RPMI8226 (cell line): Measurements from ENCODE around the gene CEMIP.
A peak's percentile ranks its signal among the peaks of the same experiment; 100 is the strongest.

ENCODE experiments used
- DNase-seq: peaks from one replicate; pipeline ENCODE4 v3.0.0-alpha.2; 2015

CEMIP gene

GRCh38 chr15:80830677-80831076 is 51.5 kb downstream of the CEMIP start:
- no peak for DNase-seq

GRCh38 chr15:80831192-80831591 is 52.0 kb downstream of the CEMIP start:
- DNase-seq, result no peak

DNA sequence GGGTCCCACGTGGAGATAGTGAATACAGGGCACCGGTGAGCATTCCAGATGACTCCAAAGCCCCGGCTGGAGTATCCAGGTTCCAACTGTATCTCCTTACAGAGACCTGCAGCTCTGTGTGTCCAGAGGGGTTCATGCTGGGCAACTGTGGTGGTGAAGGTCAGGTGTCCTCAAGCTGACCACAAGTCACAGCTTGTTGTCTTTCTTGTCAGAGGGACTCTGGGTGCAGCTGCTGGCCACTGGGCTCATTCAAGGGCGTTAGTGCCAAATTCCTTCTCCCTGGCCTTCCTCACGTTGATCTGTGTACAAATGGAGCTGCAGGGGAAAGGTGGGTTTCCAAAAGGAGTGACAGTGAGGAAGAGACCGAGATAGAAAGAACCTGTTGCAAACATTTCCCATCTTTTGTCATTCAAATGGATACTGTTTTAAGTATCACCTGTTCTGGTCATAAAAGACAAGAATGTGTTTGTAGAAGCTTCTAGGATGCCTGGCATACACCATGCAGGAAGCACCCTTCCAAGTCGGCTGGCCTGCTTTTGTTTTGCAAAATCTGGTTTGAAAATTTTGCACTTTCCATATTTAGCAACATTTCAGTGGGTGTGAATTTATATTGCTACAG is 52.5 kb downstream of the CEMIP start:
- no peak for DNase-seq

GRCh38 chr15:80832686-80833085 is 53.5 kb downstream of the CEMIP start:
- peak; percentile 8 for DNase-seq

DNA sequence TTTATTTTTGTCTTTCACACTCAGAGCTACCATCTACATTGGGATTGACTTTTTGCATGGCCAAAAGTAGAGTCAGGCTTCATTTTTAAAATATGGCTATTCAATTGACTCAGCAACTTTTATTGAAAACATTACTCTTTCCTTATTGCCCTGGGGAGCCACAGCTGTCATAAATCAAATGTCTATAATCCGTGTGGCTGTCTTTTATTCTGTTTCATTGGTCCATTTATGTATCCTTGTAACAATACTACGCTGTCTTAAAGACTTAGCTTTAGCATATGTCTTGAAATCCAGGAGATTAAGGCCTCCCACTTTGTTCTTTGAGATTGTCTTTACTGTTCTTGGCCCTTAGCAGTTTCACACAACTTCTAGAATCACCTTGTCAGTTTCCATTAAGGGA is 55.2 kb downstream of the CEMIP start:
- DNase-seq, result no peak

DNA sequence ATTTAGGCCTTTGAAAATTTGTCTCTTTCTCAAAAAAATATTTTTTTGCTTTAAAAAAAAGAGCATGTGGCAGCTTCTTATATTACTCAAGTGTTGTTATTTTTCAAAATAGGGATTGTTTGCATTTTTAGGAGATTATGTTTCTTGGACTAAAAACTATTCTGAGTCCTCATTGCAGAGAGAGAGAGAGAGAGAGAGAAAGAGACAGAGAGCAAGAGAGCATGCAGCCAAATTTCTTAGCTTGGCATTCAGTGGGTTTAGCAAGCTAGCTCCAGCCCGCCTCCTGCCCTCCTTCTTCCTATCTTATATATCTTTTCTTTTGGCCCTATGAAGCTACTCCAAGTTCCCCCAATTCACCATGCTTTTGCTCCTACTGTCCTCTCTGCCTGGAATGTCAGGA is 55.7 kb downstream of the CEMIP start:
- DNase-seq, result no peak

GRCh38 chr15:80835336-80835735 is 56.2 kb downstream of the CEMIP start:
- no peak for DNase-seq

- no peak for DNase-seq
Observed at GRCh38 chr15:80836223-80836622, 57.1 kb downstream of the CEMIP start.

DNA sequence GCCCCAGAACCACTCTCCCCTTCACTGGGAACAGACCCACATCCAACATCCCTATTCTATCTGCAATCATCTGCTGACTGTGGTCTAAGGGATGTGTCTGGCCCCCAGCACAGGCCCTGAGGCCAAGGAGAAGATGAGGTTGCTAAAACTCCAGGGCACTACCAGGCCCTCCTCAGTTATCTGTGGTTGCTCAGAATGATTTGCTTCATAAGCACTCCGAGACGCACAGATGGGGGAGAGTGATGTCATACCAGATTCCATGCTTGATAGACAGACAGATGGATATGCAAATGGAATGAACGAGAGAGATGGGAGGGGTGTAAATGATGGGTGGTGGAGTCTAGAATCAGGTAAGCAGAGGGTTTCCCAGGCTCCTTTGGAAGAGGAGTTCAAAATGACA is 57.8 kb downstream of the CEMIP start:
- DNase-seq, result no peak

- DNase-seq, result no peak
Observed at GRCh38 chr15:80838012-80838411, 58.8 kb downstream of the CEMIP start.

DNA sequence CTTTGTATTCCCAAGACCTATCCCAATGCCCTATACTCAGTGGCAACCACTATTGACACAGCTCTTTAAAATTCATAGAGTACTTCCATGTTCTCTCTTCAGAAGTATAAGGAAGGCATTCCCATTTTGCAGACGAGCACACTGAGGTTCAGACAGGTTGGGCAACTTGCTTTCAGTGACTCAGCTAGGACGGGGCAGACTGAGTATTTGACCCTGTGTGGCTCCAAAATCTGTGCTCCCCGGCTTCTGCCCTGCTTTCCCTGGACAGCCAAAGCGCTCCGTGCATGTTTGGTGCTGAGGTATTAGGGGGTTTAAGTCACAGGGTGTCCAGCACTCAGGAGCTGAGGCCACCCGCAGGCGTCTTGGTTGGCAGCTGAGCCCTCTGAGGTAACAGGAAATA is 59.5 kb downstream of the CEMIP start:
- DNase-seq, result no peak

- DNase-seq, result no peak
Observed at GRCh38 chr15:80839764-80840130, 60.6 kb downstream of the CEMIP start.

DNA sequence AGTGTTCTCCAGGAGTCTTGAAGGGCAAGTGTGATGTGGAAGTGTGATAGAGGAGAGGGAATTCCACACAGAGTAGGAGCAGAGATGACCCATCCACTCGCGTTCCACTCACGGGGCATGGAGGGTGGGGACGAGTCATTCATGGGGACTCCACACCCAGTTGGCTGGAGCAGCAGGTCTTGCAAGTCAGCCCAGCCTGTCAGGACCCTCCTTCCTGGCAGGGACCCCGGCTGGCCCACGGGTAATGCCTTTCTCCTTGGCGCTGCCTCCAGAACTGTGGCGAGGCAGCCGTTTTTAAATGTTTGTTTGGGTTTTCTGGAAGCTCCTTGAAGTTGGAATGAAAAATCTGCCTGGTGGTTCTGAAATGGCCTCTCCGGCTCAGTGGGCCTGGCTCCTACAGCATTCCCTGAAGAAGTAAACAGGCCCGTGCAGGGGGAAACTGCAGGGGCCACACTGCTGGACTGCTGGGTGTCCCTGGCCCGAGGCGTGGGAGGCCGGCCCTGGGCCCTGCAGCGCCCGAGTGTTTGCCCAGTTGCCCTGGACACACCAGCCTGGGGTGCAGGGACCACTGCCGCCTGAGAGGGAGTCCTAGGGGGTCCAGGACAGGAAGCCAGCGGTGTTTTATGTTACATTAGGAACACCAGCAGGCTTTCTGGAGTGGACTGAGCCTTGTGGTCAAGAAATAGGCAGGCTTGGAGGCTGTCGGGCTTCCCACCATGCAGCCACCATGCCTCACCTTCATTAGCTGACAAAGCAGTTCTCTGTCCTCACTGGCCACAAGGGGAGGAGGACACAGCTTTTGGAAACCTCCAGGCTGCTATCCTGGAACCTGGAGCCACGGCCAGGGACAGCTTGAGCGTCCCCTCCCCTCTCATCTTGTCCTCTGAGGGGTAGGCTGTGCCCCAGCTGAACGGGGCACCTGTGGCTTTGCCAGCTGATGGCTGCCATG is 61.3 kb downstream of the CEMIP start:
- no peak for DNase-seq

- DNase-seq, result no peak
Observed at GRCh38 chr15:80841541-80841940, 62.4 kb downstream of the CEMIP start.

DNA sequence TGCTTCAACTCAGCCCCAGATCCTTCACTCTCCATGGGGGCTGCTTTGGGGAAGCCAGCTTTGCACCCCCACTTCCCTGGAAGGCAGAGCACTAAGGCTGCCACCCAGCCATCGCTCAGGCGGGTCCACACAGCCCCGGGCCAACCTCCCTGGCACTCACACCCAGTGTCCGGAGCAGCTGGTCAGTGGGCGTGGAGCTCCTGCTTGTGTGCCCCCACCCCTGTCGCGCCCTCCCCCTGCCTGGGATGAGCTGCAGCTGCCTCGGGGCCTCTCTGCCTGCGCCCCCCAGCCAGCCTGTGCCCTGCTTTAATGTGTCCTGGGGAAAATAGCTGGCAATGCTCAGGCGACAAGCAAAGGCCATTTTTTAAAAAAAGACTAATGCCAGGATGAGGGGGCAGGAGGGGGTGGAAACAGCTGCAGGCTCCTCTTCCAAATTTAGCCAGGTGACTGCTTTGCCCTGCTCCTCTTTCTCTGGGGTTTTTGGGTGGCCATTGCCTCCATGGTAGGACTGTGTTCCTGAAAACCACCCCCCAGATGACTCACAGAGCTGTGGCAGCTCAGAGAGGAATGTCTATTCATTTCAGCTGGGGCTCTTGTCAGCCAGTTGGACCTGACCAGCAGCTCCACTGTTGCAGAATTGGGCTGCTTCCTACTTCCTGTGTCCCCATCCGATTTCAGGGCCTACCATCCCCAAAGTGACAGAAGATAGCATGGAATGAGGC is 65.0 kb downstream of the CEMIP start:
- no peak for DNase-seq

- no peak for DNase-seq
Observed at GRCh38 chr15:80846031-80846815, 67.1 kb downstream of the CEMIP start.

- DNase-seq, result no peak
Observed at GRCh38 chr15:80849308-80849707, 70.1 kb downstream of the CEMIP start.

- no peak for DNase-seq
Observed at GRCh38 chr15:80850941-80851451, 71.8 kb downstream of the CEMIP start.

DNA sequence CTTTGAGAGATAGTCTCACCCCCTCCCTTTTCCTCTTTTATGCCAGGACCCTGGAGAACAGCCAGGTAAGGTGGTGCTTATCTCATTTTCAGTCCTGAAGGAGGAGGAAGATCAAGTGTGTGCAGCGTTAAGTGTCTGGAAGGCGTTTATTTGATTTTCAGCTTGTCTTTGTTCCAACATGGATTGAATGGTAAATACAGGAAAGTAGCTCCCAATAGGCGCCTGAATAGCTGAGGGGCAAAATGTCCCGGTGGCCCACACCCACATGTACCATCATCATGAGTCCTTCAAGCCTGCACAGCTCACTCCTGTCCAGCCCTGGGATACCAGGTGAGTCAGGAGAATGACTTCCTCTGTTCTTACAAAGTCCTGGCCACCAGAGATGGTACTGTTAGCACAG is 73.5 kb downstream of the CEMIP start:
- DNase-seq, result no peak

DNA sequence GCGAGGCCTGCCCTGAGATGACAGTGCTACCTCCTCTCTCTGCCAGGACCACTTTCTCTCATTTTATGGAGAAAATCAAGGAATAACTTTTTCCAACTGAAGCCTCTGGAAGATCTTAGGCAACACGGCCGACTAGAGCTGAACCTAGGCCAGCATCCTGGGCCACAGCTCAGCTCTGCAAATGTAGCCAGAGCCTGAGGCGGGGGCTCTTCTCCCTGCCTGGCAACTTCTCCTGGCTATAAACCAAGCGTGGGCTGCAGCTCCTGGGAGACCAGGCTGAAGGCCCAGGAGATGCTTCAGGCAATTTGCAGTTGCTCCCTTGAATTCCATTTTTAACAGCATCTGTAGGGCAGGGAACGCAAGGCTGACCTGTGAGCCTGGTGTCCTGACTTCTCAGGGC is 74.9 kb downstream of the CEMIP start:
- no peak for DNase-seq

DNA sequence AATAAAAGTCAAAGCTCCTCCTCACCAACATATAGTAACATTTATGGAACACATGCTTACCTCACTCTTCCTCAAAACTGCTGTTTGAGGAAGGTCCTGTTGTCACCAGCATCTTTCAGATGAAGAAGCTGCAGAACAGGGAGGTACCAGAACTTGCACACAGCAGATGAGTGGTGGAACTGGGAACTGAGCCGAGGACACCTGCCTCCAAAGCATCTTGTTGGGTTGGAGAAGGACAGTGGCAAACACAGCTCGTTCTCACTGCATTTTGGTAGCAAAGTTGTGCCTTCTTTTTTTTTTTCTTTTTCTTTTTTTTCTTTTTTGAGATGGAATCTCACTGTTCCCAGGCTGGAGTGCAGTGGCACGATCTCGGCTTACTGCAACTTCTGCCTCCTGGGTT is 76.0 kb downstream of the CEMIP start:
- DNase-seq, result no peak

DNA sequence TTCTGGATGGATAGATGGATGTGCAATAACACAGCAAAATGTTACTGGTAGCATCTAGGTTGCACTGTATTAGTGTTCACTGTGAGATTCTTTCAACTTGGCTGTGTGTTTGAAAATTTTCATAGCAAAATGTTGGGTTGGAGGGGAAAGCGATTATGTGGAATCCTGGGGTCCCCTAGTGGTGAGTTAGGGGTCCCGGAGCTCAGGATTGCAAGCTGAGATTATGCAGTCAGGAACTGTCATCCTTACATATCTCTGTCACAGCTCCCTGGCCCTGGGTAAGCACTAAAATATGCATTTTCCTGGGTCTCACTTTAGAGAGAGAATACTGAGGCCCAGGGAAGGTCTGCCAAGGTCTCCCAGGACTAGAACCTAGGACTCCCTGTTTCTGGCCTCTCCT is 77.2 kb downstream of the CEMIP start:
- no peak for DNase-seq
